RWPE2 (cell line): ENCODE results near the gene MPV17L2.

Experiments used
- ATAC-seq: fragments of 200-7000 bp; cut with Tn5 transposase; 3 replicates; pipeline ENCODE4 v1.9.1; 2021; ENCODE audit warnings: low read depth
- DNase-seq: peaks from one replicate; pipeline ENCODE4 v3.0.0-alpha.2; 2020; ENCODE audit warnings: low spot score
- H3K27ac ChIP-seq: fragments of 450-650 bp; 2 replicates; pipeline ENCODE4 v1.5.1; 2017; ENCODE audit warnings: mild to moderate bottlenecking; ENCODE audit not compliant: poor library complexity, severe bottlenecking
- H3K27me3 ChIP-seq: fragments of 250-450 bp; sonication (Bioruptor Pico); 2 replicates; pipeline ENCODE4 v1.5.1; 2021; ENCODE audit warnings: mild to moderate bottlenecking, moderate library complexity; ENCODE audit not compliant: insufficient read depth, poor library complexity, severe bottlenecking
- H3K36me3 ChIP-seq: fragments of 250-450 bp; sonication (Bioruptor Pico); 2 replicates; pipeline ENCODE4 v1.5.1; 2020; ENCODE audit warnings: low read depth, mild to moderate bottlenecking, moderate library complexity
- H3K4me1 ChIP-seq: fragments of 250-450 bp; sonication (Bioruptor Pico); 2 replicates; pipeline ENCODE4 v1.5.1; 2021; ENCODE audit warnings: mild to moderate bottlenecking, moderate library complexity; ENCODE audit not compliant: insufficient read depth, poor library complexity, severe bottlenecking
- H3K4me3 ChIP-seq: fragments of 250-450 bp; sonication (Bioruptor Pico); 2 replicates; pipeline ENCODE4 v1.5.1; 2021; ENCODE audit warnings: mild to moderate bottlenecking, moderate library complexity; ENCODE audit not compliant: severe bottlenecking
- H3K9me3 ChIP-seq: fragments of 250-450 bp; sonication (Bioruptor Pico); 2 replicates; pipeline ENCODE4 v1.5.1; 2021; ENCODE audit warnings: mild to moderate bottlenecking, moderate library complexity; ENCODE audit not compliant: severe bottlenecking
- TF ChIP-seq, protein P1 (sequence below): fragments of 450-650 bp; IDR thresholded peaks from one replicate; pipeline ENCODE4 v1.5.1; 2017; ENCODE audit warnings: mild to moderate bottlenecking, moderate library complexity; ENCODE audit not compliant: poor library complexity, severe bottlenecking

MPV17L2 gene

DNA sequence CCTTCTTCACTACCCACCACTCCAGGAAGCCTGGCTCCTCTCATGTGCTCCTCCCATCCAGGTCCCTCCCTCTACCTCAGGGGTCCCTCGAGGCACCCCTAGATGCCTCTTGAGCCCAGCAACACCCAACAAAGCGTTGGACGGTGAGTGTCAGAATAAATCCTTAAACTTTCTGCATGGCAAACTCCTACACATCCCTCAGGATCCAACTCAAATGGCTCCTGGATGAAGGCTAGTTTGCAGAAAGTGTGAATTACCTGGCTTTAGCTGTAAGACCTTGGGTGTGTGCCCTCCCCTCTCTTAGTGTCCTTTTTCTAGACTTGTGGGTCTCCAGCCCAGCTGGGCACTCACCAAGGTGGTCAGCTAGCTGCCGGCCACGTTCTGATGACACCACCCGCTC is 5.4 kb downstream of the MPV17L2 start:
- no peak for DNase-seq
- Histone ChIP-seq H3K4me3 (no peak overlapping the region), H3K36me3 (peaks cover 15% of the 10 kb centered on the region), H3K27ac (no peak overlapping the region), H3K9me3 (no peaks in the 10 kb centered on the region), H3K27me3 (no peaks in the 10 kb centered on the region), H3K4me1 (peaks cover 2% of the 10 kb centered on the region)
- no peak for ATAC-seq
- TF ChIP-seq, protein P1, sequence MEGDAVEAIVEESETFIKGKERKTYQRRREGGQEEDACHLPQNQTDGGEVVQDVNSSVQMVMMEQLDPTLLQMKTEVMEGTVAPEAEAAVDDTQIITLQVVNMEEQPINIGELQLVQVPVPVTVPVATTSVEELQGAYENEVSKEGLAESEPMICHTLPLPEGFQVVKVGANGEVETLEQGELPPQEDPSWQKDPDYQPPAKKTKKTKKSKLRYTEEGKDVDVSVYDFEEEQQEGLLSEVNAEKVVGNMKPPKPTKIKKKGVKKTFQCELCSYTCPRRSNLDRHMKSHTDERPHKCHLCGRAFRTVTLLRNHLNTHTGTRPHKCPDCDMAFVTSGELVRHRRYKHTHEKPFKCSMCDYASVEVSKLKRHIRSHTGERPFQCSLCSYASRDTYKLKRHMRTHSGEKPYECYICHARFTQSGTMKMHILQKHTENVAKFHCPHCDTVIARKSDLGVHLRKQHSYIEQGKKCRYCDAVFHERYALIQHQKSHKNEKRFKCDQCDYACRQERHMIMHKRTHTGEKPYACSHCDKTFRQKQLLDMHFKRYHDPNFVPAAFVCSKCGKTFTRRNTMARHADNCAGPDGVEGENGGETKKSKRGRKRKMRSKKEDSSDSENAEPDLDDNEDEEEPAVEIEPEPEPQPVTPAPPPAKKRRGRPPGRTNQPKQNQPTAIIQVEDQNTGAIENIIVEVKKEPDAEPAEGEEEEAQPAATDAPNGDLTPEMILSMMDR, result no peak

- Histone ChIP-seq H3K27me3 (no peaks in the 10 kb centered on the region), H3K4me3 (no peak overlapping the region), H3K36me3 (peaks cover 3% of the 10 kb centered on the region), H3K27ac (no peak overlapping the region), H3K9me3 (no peaks in the 10 kb centered on the region), H3K4me1 (no peaks in the 10 kb centered on the region)
- ATAC-seq (no peak), DNase-seq (no peak)
- TF ChIP-seq, protein P1, result no peak
Observed at GRCh38 chr19:18202397-18202777, 9.4 kb downstream of the MPV17L2 start.

DNA sequence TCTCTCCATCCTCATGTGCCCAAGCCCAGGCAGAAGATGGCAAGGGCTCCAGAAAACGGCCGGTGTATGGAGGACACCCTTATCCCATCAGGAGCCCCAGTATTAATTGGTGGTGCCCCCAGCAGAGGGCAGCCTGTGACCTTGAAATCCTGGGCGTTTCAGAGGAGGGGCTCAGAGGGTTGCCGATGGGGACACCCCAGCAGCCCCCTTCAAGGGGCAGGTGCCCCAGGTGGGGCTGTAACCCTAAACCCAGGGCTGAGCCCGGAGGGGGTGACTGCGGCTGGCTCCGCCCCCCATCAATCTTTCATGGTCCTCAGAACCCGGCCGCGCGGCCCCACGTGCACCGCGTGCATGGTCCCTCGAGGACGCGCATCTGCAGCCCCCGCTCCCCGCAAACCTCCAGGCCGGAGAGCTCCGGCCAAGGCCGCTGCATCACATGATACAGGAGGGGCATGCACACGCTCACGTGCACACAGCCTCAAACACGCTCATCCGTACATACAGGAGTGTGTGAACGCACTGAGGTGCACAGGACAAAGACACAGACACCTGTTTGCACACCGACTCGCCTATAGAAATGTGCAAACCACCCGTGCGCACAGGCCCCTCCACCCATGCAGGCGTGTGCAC is 9.9 kb downstream of the MPV17L2 start:
- TF ChIP-seq, protein P1, result peak; percentile 48
- Histone ChIP-seq H3K27me3 (no peaks in the 10 kb centered on the region), H3K36me3 (peaks cover 3% of the 10 kb centered on the region), H3K27ac (no peak overlapping the region), H3K9me3 (no peaks in the 10 kb centered on the region), H3K4me1 (no peaks in the 10 kb centered on the region), H3K4me3 (peak overlapping the region; percentile 54)
- DNase-seq (no peak), ATAC-seq (no peak)

DNA sequence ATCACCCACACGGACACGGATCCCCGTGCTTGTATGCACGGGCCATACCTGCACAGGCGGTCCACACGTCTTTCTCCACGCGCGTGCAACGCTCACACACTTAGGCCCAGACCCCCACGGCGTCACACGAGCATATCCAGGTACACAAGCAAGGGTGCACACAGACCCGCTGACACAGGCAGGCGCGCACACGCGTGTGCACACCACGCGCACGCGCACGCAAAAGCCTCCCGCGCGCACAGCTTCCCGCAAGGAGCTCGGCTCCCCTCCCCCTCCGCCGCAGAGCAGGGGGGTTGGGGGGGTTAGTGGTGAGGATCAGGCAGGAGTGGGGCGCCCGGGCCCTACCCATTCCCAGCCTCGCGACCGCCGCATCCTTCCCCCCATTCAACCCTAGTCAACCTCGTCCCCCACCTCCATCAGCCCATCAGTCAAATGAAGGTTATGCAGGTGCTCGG is 10.4 kb downstream of the MPV17L2 start:
- H3K27me3 ChIP-seq, result no peaks in the 10 kb centered on the region
- no peak overlapping the region for H3K27ac ChIP-seq
- TF ChIP-seq, protein P1, result no peak
- ATAC-seq (peak; percentile 7), DNase-seq (no peak)
- H3K4me1 ChIP-seq, result no peaks in the 10 kb centered on the region
- H3K9me3 ChIP-seq, result no peaks in the 10 kb centered on the region
- peaks cover 3% of the 10 kb centered on the region for H3K36me3 ChIP-seq
- peak overlapping the region; percentile 54 for H3K4me3 ChIP-seq

- Histone ChIP-seq H3K27ac (peak within 1 kb of the TSS; percentile 58), H3K4me1 (no peaks in the 10 kb centered on the region), H3K9me3 (no peaks in the 10 kb centered on the region), H3K36me3 (peaks cover 3% of the 10 kb centered on the region; the same call in 1 of the 2 replicates), H3K4me3 (peak within 1 kb of the TSS; percentile 54), H3K27me3 (no peaks in the 10 kb centered on the region)
- TF ChIP-seq, protein P1, result no peak
- peak; percentile 99 for DNase-seq
- peak; percentile 95 for ATAC-seq
Observed at GRCh38 chr19:18203863-18204393, 10.9 kb downstream of the MPV17L2 start, which contains the start of gene RAB3A. Gene RAB3A, minus strand, starts transcription at chr19:18204042. Its CDS starts 1,302 bp downstream, at chr19:18202740.
